Stimulated activated CD4-positive, alpha-beta T cell treated with anti-CD3 and anti-CD28 coated beads, TNF-alpha, amount 100 ng/mL, for 1 hour (primary cell): ENCODE results near the gene SCAMP3.

ENCODE experiments used
- DNase-seq, 3 donors: peaks; one replicate each; pipeline ENCODE4 v3.0.0-alpha.2; 2020; ENCODE audit warnings: low read depth in 3 of 3, low spot score in 1 of 3

SCAMP3 gene

GRCh38 chr1:155285631-155286044, 23.5 kb upstream of the SCAMP3 start:
- no peak for DNase-seq

- DNase-seq, result no peak
Observed at GRCh38 chr1:155285063-155285462, 22.9 kb upstream of the SCAMP3 start.

GRCh38 chr1:155284476-155284875, 22.3 kb upstream of the SCAMP3 start:
- no peak for DNase-seq

GRCh38 chr1:155282488-155283091, 20.4 kb upstream of the SCAMP3 start:
- DNase-seq, result no peak

GRCh38 chr1:155279268-155279667, 17.1 kb upstream of the SCAMP3 start:
- DNase-seq, result no peak

GRCh38 chr1:155278689-155279160, 16.6 kb upstream of the SCAMP3 start:
- no peak for DNase-seq

- DNase-seq, result peak; percentile 35 to 73 (median 40)
Observed at GRCh38 chr1:155277902-155278688, 15.9 kb upstream of the SCAMP3 start.

- peak; percentile 74 to 88 (median 82) for DNase-seq
Observed at GRCh38 chr1:155277070-155277901, 15.1 kb upstream of the SCAMP3 start, which contains the start of gene HCN3. Gene HCN3, plus strand, starts transcription at chr1:155277463. Its CDS starts 128 bp downstream, at chr1:155277591.

- peak; percentile 74 to 91 (median 84) for DNase-seq
Observed at GRCh38 chr1:155273343-155274245, 11.4 kb upstream of the SCAMP3 start, which contains the start of gene CLK2. Gene CLK2, minus strand, starts transcription at chr1:155273504. Its CDS starts 2,527 bp downstream, at chr1:155270977.

GRCh38 chr1:155272466-155273342, 10.5 kb upstream of the SCAMP3 start:
- DNase-seq, result no peak

- no peak for DNase-seq
Observed at GRCh38 chr1:155269381-155269780, 7.2 kb upstream of the SCAMP3 start.

GRCh38 chr1:155268630-155269029, 6.5 kb upstream of the SCAMP3 start:
- no peak for DNase-seq

- no peak for DNase-seq
Observed at GRCh38 chr1:155267373-155267772, 5.2 kb upstream of the SCAMP3 start.

GRCh38 chr1:155266553-155266952, 4.4 kb upstream of the SCAMP3 start:
- no peak for DNase-seq

GRCh38 chr1:155263067-155263466, 907 bp upstream of the SCAMP3 start:
- DNase-seq, result no peak

GRCh38 chr1:155261493-155261851, 688 bp downstream of the SCAMP3 start:
- no peak for DNase-seq

- DNase-seq, result no peak
Observed at GRCh38 chr1:155260276-155260675, 1.9 kb downstream of the SCAMP3 start.

- no peak for DNase-seq
Observed at GRCh38 chr1:155256058-155256852, 5.9 kb downstream of the SCAMP3 start.
